ENCODE measurements around the gene PIP4P1.

DNA sequence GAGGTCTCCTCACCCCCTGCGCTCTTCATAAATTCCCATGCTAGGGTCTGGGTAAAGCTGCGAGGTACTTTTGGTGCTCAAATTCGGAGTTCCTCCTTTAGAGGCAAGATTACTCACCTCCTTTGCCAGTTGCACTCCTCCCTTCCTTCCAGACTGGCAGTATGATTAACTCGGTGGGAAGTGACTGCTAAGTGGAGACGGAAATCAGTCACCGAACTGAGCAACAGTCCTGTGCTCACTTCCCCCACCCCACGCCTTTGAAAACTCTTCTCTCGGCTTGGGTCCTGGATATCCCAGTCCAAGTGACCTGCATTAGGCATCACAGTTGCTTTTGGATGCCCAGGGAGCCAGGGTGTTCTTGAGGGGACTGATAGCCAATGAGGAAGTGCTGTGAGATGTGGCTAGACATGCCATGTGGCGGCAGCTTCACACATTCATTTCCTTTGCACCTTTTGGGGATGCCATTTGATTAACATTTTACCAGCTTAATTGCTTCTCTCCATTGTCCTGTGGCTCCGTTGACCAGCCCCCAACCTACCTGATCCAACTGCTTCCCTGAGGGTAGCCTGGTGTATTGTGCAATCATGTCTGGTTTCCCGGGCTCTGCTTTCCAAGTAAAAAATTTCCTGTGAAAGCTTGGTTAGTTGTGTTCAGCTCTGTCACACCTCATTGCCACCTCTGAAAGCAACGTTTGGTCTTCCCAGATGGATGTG is 8.8 kb upstream of the PIP4P1 start:
- TF ChIP-seq POLR2A (IDR thresholded peaks at IDR 0.05; ENCODE audit: low read length) (no peak), GATA1 (IDR thresholded peaks at IDR 0.05; ENCODE audit: low read depth, low read length) (no peak)
